A549 treated with DMSO at 1 μM for 4 hours (cell line): ENCODE measurements around the gene IL27RA. TPM values are rescaled to one million over a fixed set of nuclear protein-coding genes. Genes with fewer than 3 reads are reported as not detected.

Source experiments
- total RNA-seq: library from RNA; stranded (reverse); fragments of 200-300 nt; extraction: Qiagen RNA extraction; gene quantifications from 5 replicates; pipeline ENCODE4 v1.2.3, GENCODE V29; 2022; ENCODE audit warnings: low read depth

IL27RA gene
- total RNA-seq = 9.0 to 12.6 TPM (median 11.6 TPM) in 5 replicates

GRCh38 chr19:14031719-14032480 is at the start of gene IL27RA:
IL27RA (plus strand) TSS chr19:14031762; CDS start chr19:14031873, 111 bp downstream.

GRCh38 chr19:14006085-14006765 is 25.3 kb upstream of the IL27RA start, which contains the start of gene RFX1:
RFX1 (minus strand) TSS chr19:14006320; CDS start chr19:13993843, 12,477 bp downstream.

GRCh38 chr19:14027856-14028450 is 3.6 kb upstream of the IL27RA start, which contains the start of gene RLN3:
RLN3 (plus strand) TSS chr19:14028148; CDS start chr19:14028205, 57 bp downstream.

GRCh38 chr19:14061751-14062557 is 30.4 kb downstream of the IL27RA start, which contains the start of gene PALM3:
PALM3 (minus strand) TSS chr19:14062076; CDS start chr19:14061980, 96 bp downstream.

GRCh38 chr19:14072535-14073260 is 41.1 kb downstream of the IL27RA start, which contains the start of gene MISP3:
MISP3 (plus strand) TSS chr19:14072786; CDS start chr19:14073310, 524 bp downstream.

GRCh38 chr19:14085309-14085995 is 53.9 kb downstream of the IL27RA start, which contains the start of gene C19orf67:
C19orf67 (minus strand) TSS chr19:14085783; CDS start chr19:14085627, 156 bp downstream.

GRCh38 chr19:14090509-14091080 is 59.0 kb downstream of the IL27RA start, which contains the start of gene SAMD1:
SAMD1 (minus strand) TSS chr19:14090751.

Other genes with a start within 250 kb of the IL27RA start
- gene ZSWIM4, start 236.3 kb upstream of the IL27RA start, total RNA-seq = 6.9 to 11.1 TPM (median 10.6 TPM) in 5 replicates
- 2.8 to 4.3 TPM (median 3.3 TPM) in 5 replicates for gene NANOS3, start 154.6 kb upstream of the IL27RA start, total RNA-seq
- gene BRME1, start 125.6 kb upstream of the IL27RA start, total RNA-seq = 0.27 to 0.42 TPM (median 0.32 TPM) in 4 of 5 replicates, not detected in the other
- 7.5 to 12.5 TPM (median 10.5 TPM) in 5 replicates for gene CC2D1A, start 125.6 kb upstream of the IL27RA start, total RNA-seq
- 1.0 to 1.5 TPM (median 1.4 TPM) in 5 replicates for gene PODNL1, start 93.3 kb upstream of the IL27RA start, total RNA-seq
- gene DCAF15, start 79.3 kb upstream of the IL27RA start, total RNA-seq = 18.0 to 22.4 TPM (median 18.5 TPM) in 5 replicates
- gene RFX1, start 25.4 kb upstream of the IL27RA start, total RNA-seq = 4.2 to 7.2 TPM (median 5.7 TPM) in 5 replicates
- gene RLN3, start 3.6 kb upstream of the IL27RA start, total RNA-seq = not detected in 5 replicates
- 1.8 to 2.5 TPM (median 2.0 TPM) in 5 replicates for gene PALM3, start 30.3 kb downstream of the IL27RA start, total RNA-seq
- gene MISP3, start 41.0 kb downstream of the IL27RA start, total RNA-seq = 3.4 to 3.6 TPM (median 3.6 TPM) in 5 replicates
- not detected in 5 replicates for gene C19orf67, start 54.0 kb downstream of the IL27RA start, total RNA-seq
- gene SAMD1, start 59.0 kb downstream of the IL27RA start, total RNA-seq = 32.8 to 49.0 TPM (median 43.8 TPM) in 5 replicates
- gene PRKACA, start 86.0 kb downstream of the IL27RA start, total RNA-seq = 33.2 to 37.4 TPM (median 37.2 TPM) in 5 replicates
- gene ASF1B, start 104.8 kb downstream of the IL27RA start, total RNA-seq = 30.6 to 36.4 TPM (median 33.9 TPM) in 5 replicates
- 2.2 to 3.6 TPM (median 3.3 TPM) in 5 replicates for gene ADGRL1, start 174.4 kb downstream of the IL27RA start, total RNA-seq